Limb (tissue), 2 donors: ENCODE measurements around the gene SOD3.

Experiments
- DNase-seq, 2 donors: peaks; one replicate each; pipeline ENCODE4 v3.0.0-alpha.2; 2016; ENCODE audit errors: extremely low spot score in 2 of 2

The SOD3 gene

GRCh38 chr4:24775032-24775605 lies 20.3 kb upstream of the SOD3 start:
- DNase-seq: no peak

- no peak for DNase-seq
These were observed 19.6 kb upstream of the SOD3 start for GRCh38 chr4:24775750-24776149.

- no peak for DNase-seq
These were observed 17.6 kb upstream of the SOD3 start for GRCh38 chr4:24777536-24778463.

GRCh38 chr4:24778464-24779225 lies 16.7 kb upstream of the SOD3 start:
- DNase-seq: peak in 1 of 2 donors; percentile 83

GRCh38 chr4:24780936-24781495 lies 14.4 kb upstream of the SOD3 start:
- DNase-seq: peak in 1 of 2 donors; percentile 44

GRCh38 chr4:24781999-24782745 lies 13.2 kb upstream of the SOD3 start:
- no peak for DNase-seq

- DNase-seq: no peak
These were observed 11.9 kb upstream of the SOD3 start for GRCh38 chr4:24783506-24783905.

GRCh38 chr4:24791043-24791442 lies 4.3 kb upstream of the SOD3 start:
- DNase-seq: no peak

- no peak for DNase-seq
These were observed 2.8 kb upstream of the SOD3 start for GRCh38 chr4:24792552-24792951.

GRCh38 chr4:24793219-24794005 lies 2.0 kb upstream of the SOD3 start:
- no peak for DNase-seq

GRCh38 chr4:24794051-24794450 lies 1.3 kb upstream of the SOD3 start:
- DNase-seq: no peak

- DNase-seq: peak in 1 of 2 donors; percentile 53
These were observed 893 bp upstream of the SOD3 start for GRCh38 chr4:24794480-24794879.

- DNase-seq: peak in 1 of 2 donors; percentile 40
These were observed 451 bp downstream of the SOD3 start for GRCh38 chr4:24795666-24796381.

- no peak for DNase-seq
These were observed 1.2 kb downstream of the SOD3 start for GRCh38 chr4:24796620-24797019.

- DNase-seq: no peak
These were observed 2.8 kb downstream of the SOD3 start for GRCh38 chr4:24798036-24798610.

GRCh38 chr4:24799196-24799543 lies 3.8 kb downstream of the SOD3 start:
- DNase-seq: no peak

GRCh38 chr4:24799544-24800324 lies 4.4 kb downstream of the SOD3 start:
- DNase-seq: no peak

GRCh38 chr4:24800325-24800895 lies 5.0 kb downstream of the SOD3 start:
- DNase-seq: peak in 1 of 2 donors; percentile 52
